ENCODE results near the gene MRPS31. TPM values are rescaled to one million over a fixed set of nuclear protein-coding genes. Genes with fewer than 3 reads are reported as not detected.
"Not testable (repeated sequence)": the region's sequence is repeated elsewhere in the genome, so short reads cannot be mapped to it uniquely, and the experiment has no call there.

Gene MRPS31
- total and polyA plus RNA-seq, 3 experiments from 2014 or later = 36.7 to 44.2 (median 38.6) TPM

DNA sequence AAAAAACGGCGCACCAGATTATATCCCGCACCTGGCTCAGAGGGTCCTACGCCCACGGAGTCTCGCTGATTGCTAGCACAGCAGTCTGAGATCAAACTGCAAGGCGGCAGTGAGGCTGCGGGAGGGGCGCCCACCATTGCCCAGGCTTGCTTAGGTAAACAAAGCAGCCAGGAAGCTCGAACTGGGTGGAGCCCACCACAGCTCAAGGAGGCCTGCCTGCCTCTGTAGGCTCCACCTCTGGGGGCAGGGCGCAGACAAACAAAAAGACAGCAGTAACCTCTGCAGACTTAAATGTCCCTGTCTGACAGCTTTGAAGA, 35.8 kb downstream of the MRPS31 start:
- peaks cover 8 to 26% (median 14%) of the 10 kb centered on the region in 3 donors for H3K36me3 Mint-ChIP-seq
- H3K9me3 ChIP-seq (ENCODE audit: low read length); POLR2A ChIA-PET; H3K4me1 ChIP-seq (ENCODE audit: insufficient read depth, low read length); H3K27ac ChIP-seq (ENCODE audit: low read depth, low read length); H3K4me3 ChIP-seq (ENCODE audit: low read length); H3K9me3 Mint-ChIP-seq; H3K27me3 ChIP-seq (ENCODE audit: insufficient read depth, low read length, poor library complexity, severe bottlenecking); H3K27me3 Mint-ChIP-seq; H3K36me3 ChIP-seq (ENCODE audit: insufficient read depth, low read length); CTCF ChIA-PET: not testable (repeated sequence)
- H3K4me1 Mint-ChIP-seq = peaks cover 23 to 38% (median 32%) of the 10 kb centered on the region in 3 donors
- peak overlapping the region; percentile 45 to 76 (median 66) for H3K4me3 Mint-ChIP-seq
- peak overlapping the region in 5 of 8 donors; percentile 50 to 89 (median 81) for H3K27ac Mint-ChIP-seq
- peak in 4 of 5 donors; percentile 3 to 74 (median 46) for DNase-seq

DNA sequence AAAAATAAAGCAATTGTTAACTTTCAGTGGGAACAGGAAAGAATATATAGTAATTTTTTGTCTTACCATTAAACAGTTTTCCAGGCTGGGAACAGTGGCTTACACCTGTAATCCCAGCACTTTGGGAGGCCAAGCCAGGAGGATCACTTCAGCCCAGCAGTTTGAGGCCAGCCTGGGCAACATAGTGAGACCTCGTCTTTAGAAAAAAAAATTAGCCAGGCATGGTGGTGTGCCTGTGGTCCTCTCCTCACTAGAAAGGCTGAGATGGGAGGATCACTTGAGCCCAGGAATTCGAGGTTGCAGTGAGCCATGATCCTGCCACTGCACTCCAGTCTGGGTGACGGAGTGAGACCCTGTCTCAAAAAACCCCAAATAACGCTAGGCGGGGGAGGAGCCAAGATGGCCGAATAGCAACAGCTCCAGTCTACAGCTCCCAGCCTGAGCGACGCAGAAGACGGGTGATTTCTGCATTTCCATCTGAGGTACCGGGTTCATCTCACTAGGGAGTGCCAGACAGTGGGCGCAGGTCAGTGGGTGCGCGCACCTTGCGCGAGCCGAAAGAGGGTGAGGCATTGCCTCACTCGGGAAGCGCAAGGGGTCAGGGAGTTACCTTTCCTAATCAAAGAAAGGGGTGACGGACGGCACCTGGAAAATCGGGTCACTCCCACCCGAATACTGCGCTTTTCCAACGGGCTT, 36.3 kb downstream of the MRPS31 start:
- CTCF ChIA-PET = interaction anchor here (0.7 kb wide), 1 partner anchor 249 kb away, joined by 3 read pairs; no protein-coding TSS in a partner anchor
- not testable (repeated sequence) for H3K9me3 ChIP-seq (ENCODE audit: low read length); H3K27ac ChIP-seq (ENCODE audit: low read depth, low read length)

DNA sequence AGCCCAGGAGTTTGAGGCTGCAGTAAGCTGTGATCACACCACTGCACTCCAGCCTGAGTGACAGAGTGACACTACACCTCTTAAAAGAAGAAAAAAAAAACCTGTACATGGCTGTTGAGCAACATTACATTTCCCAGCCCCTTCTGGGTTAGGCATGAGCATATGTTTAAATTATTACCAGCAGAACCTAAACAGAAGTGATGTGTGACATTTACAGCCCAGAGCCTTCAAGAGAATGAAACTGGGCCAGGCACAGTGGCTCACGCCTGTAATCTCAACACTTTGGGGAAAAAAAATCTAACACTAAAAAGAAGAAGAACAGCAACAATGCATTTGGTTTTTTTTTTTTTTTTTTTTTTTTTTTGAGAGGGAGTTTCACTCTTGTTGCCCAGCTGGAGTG, 38.3 kb downstream of the MRPS31 start:
- H3K27me3 Mint-ChIP-seq = no peaks in the 10 kb centered on the region
- no peak for DNase-seq
- no peaks in the 10 kb centered on the region for H3K4me1 ChIP-seq (ENCODE audit: insufficient read depth, low read length)
- H3K36me3 ChIP-seq (ENCODE audit: insufficient read depth, low read length) = peaks cover 4% of the 10 kb centered on the region
- H3K27me3 ChIP-seq (ENCODE audit: insufficient read depth, low read length, poor library complexity, severe bottlenecking) = no peaks in the 10 kb centered on the region
- H3K9me3 ChIP-seq (ENCODE audit: low read length) = no peaks in the 10 kb centered on the region
- H3K4me1 Mint-ChIP-seq = peaks cover 23 to 38% (median 32%) of the 10 kb centered on the region in 3 donors
- H3K9me3 Mint-ChIP-seq = no peaks in the 10 kb centered on the region
- H3K36me3 Mint-ChIP-seq = peaks cover 8 to 36% (median 19%) of the 10 kb centered on the region in 3 donors
- POLR2A ChIA-PET = no interaction called here
- H3K4me3 Mint-ChIP-seq = no peak overlapping the region
- H3K4me3 ChIP-seq (ENCODE audit: low read length) = no peak overlapping the region
- no peak overlapping the region for H3K27ac ChIP-seq (ENCODE audit: low read depth, low read length)
- peak overlapping the region in 5 of 8 donors; percentile 50 to 77 (median 53) for H3K27ac Mint-ChIP-seq
- CTCF ChIA-PET = no interaction called here

More for the DNA sequence above, 36.3 kb downstream of the MRPS31 start:
- H3K27me3 ChIP-seq (ENCODE audit: insufficient read depth, low read length, poor library complexity, severe bottlenecking); POLR2A ChIA-PET; H3K27me3 Mint-ChIP-seq; H3K4me3 ChIP-seq (ENCODE audit: low read length); H3K9me3 Mint-ChIP-seq; H3K4me1 ChIP-seq (ENCODE audit: insufficient read depth, low read length); H3K36me3 ChIP-seq (ENCODE audit: insufficient read depth, low read length): not testable (repeated sequence)
- DNase-seq = peak in 1 of 5 donors; percentile 4
- H3K4me1 Mint-ChIP-seq = peaks cover 23 to 38% (median 32%) of the 10 kb centered on the region in 3 donors
- peak overlapping the region; percentile 51 to 76 (median 66) for H3K4me3 Mint-ChIP-seq
- H3K27ac Mint-ChIP-seq = peak overlapping the region; percentile 54 to 89 (median 82)
- H3K36me3 Mint-ChIP-seq = peaks cover 8 to 28% (median 14%) of the 10 kb centered on the region in 3 donors

DNA sequence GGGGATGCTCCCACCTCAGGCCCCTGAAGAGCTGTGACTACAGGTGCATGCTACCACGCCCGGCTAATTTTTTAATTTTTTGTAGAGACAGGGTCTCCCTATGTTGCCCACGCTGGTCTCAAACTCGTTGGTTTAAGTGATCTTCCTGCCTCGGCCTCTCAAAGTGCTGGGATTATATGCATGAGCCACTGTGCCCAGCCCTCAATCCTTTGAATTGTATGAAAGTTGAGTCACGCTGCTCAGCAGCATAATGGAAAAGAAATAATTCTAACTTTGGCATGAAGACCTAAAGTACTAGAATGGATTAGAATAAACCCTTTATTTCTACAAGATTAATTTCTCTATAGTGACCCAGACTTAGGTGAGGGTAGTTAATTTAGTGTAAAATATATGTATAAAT, 42.4 kb downstream of the MRPS31 start:
- Mint-ChIP-seq H3K27me3 (no peaks in the 10 kb centered on the region), H3K27ac (peak overlapping the region in 1 of 8 donors; percentile 86), H3K9me3 (no peaks in the 10 kb centered on the region), H3K4me1 (peaks cover 11 to 21% (median 14%) of the 10 kb centered on the region in 3 donors), H3K36me3 (peaks cover 8 to 49% (median 20%) of the 10 kb centered on the region in 3 donors), H3K4me3 (no peak overlapping the region)
- Histone ChIP-seq H3K27ac (ENCODE audit: low read depth, low read length) (no peak overlapping the region), H3K9me3 (ENCODE audit: low read length) (no peaks in the 10 kb centered on the region), H3K4me3 (ENCODE audit: low read length) (no peak overlapping the region), H3K36me3 (ENCODE audit: insufficient read depth, low read length) (peaks cover 6% of the 10 kb centered on the region), H3K27me3 (ENCODE audit: insufficient read depth, low read length, poor library complexity, severe bottlenecking) (no peaks in the 10 kb centered on the region), H3K4me1 (ENCODE audit: insufficient read depth, low read length) (no peaks in the 10 kb centered on the region)
- ChIA-PET POLR2A (no interaction called here), CTCF (no interaction called here)
- DNase-seq = no peak

DNA sequence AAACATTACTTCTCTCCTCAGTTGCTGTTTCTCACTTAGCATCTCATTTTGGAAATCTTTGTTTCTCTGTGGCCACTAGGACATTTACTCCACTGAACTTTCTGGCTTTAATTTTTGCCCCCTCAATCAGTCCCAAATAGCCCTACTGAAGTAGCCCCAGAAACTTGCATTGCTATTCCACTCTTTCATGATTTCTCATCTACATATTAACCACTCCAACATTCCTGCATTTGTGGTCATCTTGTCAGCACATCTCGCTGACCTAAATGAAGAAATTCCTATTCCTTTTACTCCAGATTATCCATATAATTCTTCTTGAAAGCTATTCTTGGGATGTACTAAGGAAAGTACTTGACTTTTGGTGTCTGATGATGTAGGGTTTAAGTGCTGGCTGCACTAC, 56.6 kb downstream of the MRPS31 start:
- H3K27ac ChIP-seq (ENCODE audit: low read depth, low read length); H3K36me3 ChIP-seq (ENCODE audit: insufficient read depth, low read length); H3K4me1 ChIP-seq (ENCODE audit: insufficient read depth, low read length); H3K27me3 Mint-ChIP-seq; H3K27me3 ChIP-seq (ENCODE audit: insufficient read depth, low read length, poor library complexity, severe bottlenecking); H3K4me3 Mint-ChIP-seq; H3K9me3 ChIP-seq (ENCODE audit: low read length); H3K4me3 ChIP-seq (ENCODE audit: low read length); DNase-seq; CTCF ChIA-PET; H3K27ac Mint-ChIP-seq; POLR2A ChIA-PET; H3K4me1 Mint-ChIP-seq: not testable (repeated sequence)
- Mint-ChIP-seq H3K36me3 (peaks cover 17 to 55% (median 46%) of the 10 kb centered on the region in 3 donors), H3K9me3 (peaks cover 6 to 27% (median 17%) of the 10 kb centered on the region in 5 donors)

DNA sequence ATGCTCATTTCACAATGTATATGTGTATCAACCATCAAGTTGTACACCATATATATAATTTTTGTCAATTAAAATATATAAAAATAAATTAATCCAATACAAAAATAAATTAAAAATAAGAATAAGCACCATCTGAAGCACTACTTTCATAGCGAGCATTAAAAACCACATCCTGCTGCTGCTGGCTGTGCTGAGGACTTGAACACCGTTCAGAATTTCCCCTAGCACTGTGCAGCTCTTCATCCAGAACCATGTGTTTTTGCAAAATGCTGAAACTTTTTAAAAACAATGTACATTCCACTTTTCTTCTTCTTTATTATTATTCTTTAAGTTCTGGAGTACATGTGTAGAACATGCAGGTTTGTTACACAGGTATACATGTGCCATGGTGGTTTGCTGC, 64.6 kb downstream of the MRPS31 start:
- Histone ChIP-seq H3K36me3 (ENCODE audit: insufficient read depth, low read length) (no peaks in the 10 kb centered on the region), H3K9me3 (ENCODE audit: low read length) (no peaks in the 10 kb centered on the region), H3K27ac (ENCODE audit: low read depth, low read length) (no peak overlapping the region), H3K27me3 (ENCODE audit: insufficient read depth, low read length, poor library complexity, severe bottlenecking) (no peaks in the 10 kb centered on the region), H3K4me1 (ENCODE audit: insufficient read depth, low read length) (no peaks in the 10 kb centered on the region), H3K4me3 (ENCODE audit: low read length) (no peak overlapping the region)
- Mint-ChIP-seq H3K27ac (peak overlapping the region in 1 of 8 donors; percentile 57), H3K4me3 (no peak overlapping the region), H3K4me1 (peaks cover 9 to 25% (median 13%) of the 10 kb centered on the region in 3 donors), H3K9me3 (peaks cover 16 to 44% (median 34%) of the 10 kb centered on the region in 5 donors), H3K36me3 (peaks cover 2 to 38% (median 7%) of the 10 kb centered on the region in 3 donors), H3K27me3 (no peaks in the 10 kb centered on the region)
- CTCF ChIA-PET = interaction anchor here (0.9 kb wide), 1 partner anchor 38 kb away, joined by 3 read pairs; no protein-coding TSS in a partner anchor
- peak in 1 of 5 donors; percentile 9 for DNase-seq
- POLR2A ChIA-PET = interaction anchor here (0.5 kb wide), 1 partner anchor 221 kb away, joined by 3 read pairs; no protein-coding TSS in a partner anchor

DNA sequence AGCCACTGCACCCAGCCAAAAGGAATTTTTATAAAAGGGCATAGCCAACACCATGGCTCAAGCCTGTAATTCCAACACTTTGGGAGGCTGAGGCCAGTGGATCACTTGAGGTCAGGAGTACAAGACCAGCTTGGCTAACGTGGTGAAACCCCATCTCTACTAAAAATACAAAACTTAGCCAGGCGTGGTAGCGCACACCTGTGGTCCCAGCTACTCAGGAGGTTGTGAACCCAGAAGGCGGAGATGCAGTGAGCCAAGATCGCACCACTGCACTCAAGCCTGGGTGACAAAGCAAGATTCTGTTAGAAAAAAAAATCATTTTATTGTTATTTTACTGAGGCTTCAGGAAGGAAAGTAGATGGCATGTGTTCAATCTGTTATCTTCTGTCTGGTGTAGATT, 73.3 kb downstream of the MRPS31 start:
- H3K27ac ChIP-seq (ENCODE audit: low read depth, low read length) = no peak overlapping the region
- POLR2A ChIA-PET = no interaction called here
- peaks cover 0 to 1% of the 10 kb centered on the region in 2 donors for H3K27me3 Mint-ChIP-seq
- H3K4me3 Mint-ChIP-seq = no peak overlapping the region
- no peaks in the 10 kb centered on the region for H3K4me1 ChIP-seq (ENCODE audit: insufficient read depth, low read length)
- CTCF ChIA-PET = no interaction called here
- peaks cover 0 to 4% (median 1%) of the 10 kb centered on the region in 3 donors for H3K36me3 Mint-ChIP-seq
- H3K9me3 ChIP-seq (ENCODE audit: low read length) = no peaks in the 10 kb centered on the region
- DNase-seq = no peak
- no peaks in the 10 kb centered on the region for H3K27me3 ChIP-seq (ENCODE audit: insufficient read depth, low read length, poor library complexity, severe bottlenecking)
- H3K4me1 Mint-ChIP-seq = no peaks in the 10 kb centered on the region
- no peaks in the 10 kb centered on the region for H3K9me3 Mint-ChIP-seq
- no peaks in the 10 kb centered on the region for H3K36me3 ChIP-seq (ENCODE audit: insufficient read depth, low read length)
- H3K27ac Mint-ChIP-seq = no peak overlapping the region
- H3K4me3 ChIP-seq (ENCODE audit: low read length) = no peak overlapping the region

DNA sequence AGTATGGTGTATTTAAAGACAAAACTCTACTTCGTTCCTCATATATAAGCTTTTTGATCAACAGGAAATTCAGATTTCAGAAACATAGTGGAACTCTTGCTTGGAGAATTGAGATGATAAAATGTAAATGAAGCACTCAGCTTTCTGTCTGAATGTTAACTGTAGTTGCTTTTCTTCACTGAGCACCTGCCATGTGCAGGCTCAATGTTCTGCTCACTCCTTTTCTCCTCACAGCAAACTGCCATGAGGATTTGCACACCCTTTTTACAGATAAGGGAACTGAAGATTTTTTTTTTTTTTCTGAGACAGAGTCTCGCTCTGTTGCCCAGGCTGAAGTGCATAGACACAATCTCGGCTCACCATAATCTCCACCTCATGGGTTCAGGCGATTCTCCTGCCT, 76.6 kb downstream of the MRPS31 start:
- Mint-ChIP-seq H3K4me1 (no peaks in the 10 kb centered on the region), H3K4me3 (no peak overlapping the region), H3K9me3 (no peaks in the 10 kb centered on the region), H3K27me3 (peaks cover 0 to 1% of the 10 kb centered on the region in 2 donors), H3K36me3 (peaks cover 0 to 4% (median 1%) of the 10 kb centered on the region in 3 donors), H3K27ac (no peak overlapping the region)
- Histone ChIP-seq H3K27ac (ENCODE audit: low read depth, low read length) (no peak overlapping the region), H3K36me3 (ENCODE audit: insufficient read depth, low read length) (no peaks in the 10 kb centered on the region), H3K4me3 (ENCODE audit: low read length) (no peak overlapping the region), H3K9me3 (ENCODE audit: low read length) (no peaks in the 10 kb centered on the region), H3K27me3 (ENCODE audit: insufficient read depth, low read length, poor library complexity, severe bottlenecking) (no peaks in the 10 kb centered on the region), H3K4me1 (ENCODE audit: insufficient read depth, low read length) (no peaks in the 10 kb centered on the region)
- ChIA-PET CTCF (interaction anchor here (0.8 kb wide), 1 partner anchor 8 kb away, joined by 3 read pairs; no protein-coding TSS in a partner anchor), POLR2A (no interaction called here)
- no peak for DNase-seq

Measured in CD8-positive, alpha-beta memory T cell (primary cell).